SK-N-SH (cell line): ENCODE results near the gene SURF1. TPM values are rescaled to one million over a fixed set of nuclear protein-coding genes. Genes with fewer than 3 reads are reported as not detected.

Experiments
- CTCF ChIA-PET: fragments of 300-600, 350-600 bp; formaldehyde crosslinking; extraction: SDS; loops from one replicate; lab custom pipeline; 2021; lab: Yijun Ruan, JAX
- POLR2A ChIA-PET: fragments of 350-600 bp; sonication (Branson Sonifier 250); formaldehyde crosslinking; extraction: SDS; loops from one replicate; lab custom pipeline; 2020; ENCODE audit warnings: antibody characterized with exemption, inconsistent platforms; lab: Yijun Ruan, JAX
- DNase-seq: peaks from one replicate; pipeline ENCODE4 v3.0.0; 2012
- H2AFZ ChIP-seq: fragments of 200-600 bp; sonication (generic); 2 replicates; pipeline ENCODE4 v1.8.1; 2016; ENCODE audit warnings: antibody characterized with exemption, mild to moderate bottlenecking, low read depth
- H3F3A ChIP-seq: fragments of 200-600 bp; sonication (generic); replicated peaks from 2 replicates; pipeline ENCODE3; 2016; ENCODE audit warnings: antibody characterized with exemption, mild to moderate bottlenecking; ENCODE audit not compliant: insufficient read depth
- H3K27ac ChIP-seq, 2 experiments: fragments of 200-500 bp in 1 of 2; fragments of 200-600 bp in 1 of 2; sonication (Bioruptor generic) in 1 of 2; sonication (generic), shearing (Covaris generic) in 1 of 2; 2 replicates each; pipeline versions ENCODE4 v1.5.1 to v1.6.1; 2014 to 2016; ENCODE audit warnings: low read depth in 2 of 2, inconsistent platforms in 1 of 2, low read length in 1 of 2, mild to moderate bottlenecking in 1 of 2, mixed read lengths in 1 of 2
- H3K27me3 ChIP-seq: fragments of 200-600 bp; sonication (generic), shearing (Covaris generic); 2 replicates; pipeline ENCODE4 v1.6.1; 2016; ENCODE audit warnings: mixed run types; ENCODE audit not compliant: insufficient read depth
- H3K36me3 ChIP-seq, 2 experiments: fragments of 200-500 bp in 1 of 2; fragments of 200-600 bp in 1 of 2; sonication (Bioruptor generic) in 1 of 2; sonication (generic) in 1 of 2; replicated peaks in 1 of 2; 2 replicates each; pipeline versions ENCODE3 to v1.5.1; 2014 to 2016; ENCODE audit warnings: low read length in 1 of 2, mild to moderate bottlenecking in 1 of 2; ENCODE audit not compliant: insufficient read depth in 2 of 2, control insufficient read depth in 1 of 2
- H3K4me1 ChIP-seq, 2 experiments: fragments of 200-500 bp in 1 of 2; fragments of 200-600 bp in 1 of 2; sonication (Bioruptor generic) in 1 of 2; sonication (generic), shearing (Covaris generic) in 1 of 2; 2 replicates each; pipeline versions ENCODE4 v1.5.1 to v1.6.1; 2014 to 2016; ENCODE audit warnings: low read depth in 1 of 2, low read length in 1 of 2, mixed run types in 1 of 2; ENCODE audit not compliant: insufficient read depth in 2 of 2, control insufficient read depth in 1 of 2
- H3K4me2 ChIP-seq: fragments of 200-600 bp; sonication (generic), shearing (Covaris generic); 2 replicates; pipeline ENCODE4 v1.6.1; 2017; ENCODE audit warnings: mixed run types
- H3K4me3 ChIP-seq, 2 experiments: fragments of 200-500 bp in 1 of 2; fragments of 200-600 bp in 1 of 2; sonication (Bioruptor generic) in 1 of 2; sonication (generic), shearing (Covaris generic) in 1 of 2; 2 replicates each; pipeline versions ENCODE4 v1.5.1 to v1.8.1; 2014 to 2016; ENCODE audit warnings: low read depth in 2 of 2, inconsistent platforms in 1 of 2, low read length in 1 of 2, mild to moderate bottlenecking in 1 of 2, mixed read lengths in 1 of 2, moderate library complexity in 1 of 2
- H3K79me2 ChIP-seq: fragments of 200-600 bp; sonication (generic); 2 replicates; pipeline ENCODE4 v1.8.1; 2017; ENCODE audit warnings: mild to moderate bottlenecking; ENCODE audit not compliant: insufficient read depth
- H3K9ac ChIP-seq: fragments of 200-600 bp; sonication (generic); 2 replicates; pipeline ENCODE4 v1.6.1; 2017; ENCODE audit warnings: mixed run types
- H3K9me2 ChIP-seq: fragments of 200-600 bp; sonication (generic); 2 replicates; pipeline ENCODE4 v1.6.1; 2017; ENCODE audit warnings: mixed run types
- H3K9me3 ChIP-seq: fragments of 200-600 bp; sonication (generic); 2 replicates; pipeline ENCODE4 v1.6.1; 2017; ENCODE audit warnings: mixed run types, mild to moderate bottlenecking, moderate library complexity
- H4K20me1 ChIP-seq: fragments of 200-600 bp; sonication (generic); 2 replicates; pipeline ENCODE4 v1.6.1; 2017; ENCODE audit warnings: mild to moderate bottlenecking, mixed run types; ENCODE audit not compliant: insufficient read depth
- CHD2 ChIP-seq: fragments of 150-350 bp; IDR thresholded peaks from 2 replicates; pipeline ENCODE4 v1.6.1; 2018; ENCODE audit warnings: low read length; ENCODE audit not compliant: partially characterized antibody
- CTCF ChIP-seq: fragments of 200-600 bp; sonication (generic); IDR thresholded peaks from 2 replicates; pipeline ENCODE4 v1.6.1; 2017; ENCODE audit warnings: antibody characterized with exemption, mild to moderate bottlenecking, moderate library complexity
- FOSL2 ChIP-seq: IDR thresholded peaks from 2 replicates; pipeline ENCODE4 v1.4.0; 2012; ENCODE audit warnings: low read depth, mild to moderate bottlenecking, moderate library complexity, borderline replicate concordance
- FOXM1 ChIP-seq: IDR thresholded peaks from 2 replicates; pipeline ENCODE4 v1.4.0; 2012; ENCODE audit warnings: low read depth, mild to moderate bottlenecking
- JUND ChIP-seq: IDR thresholded peaks from 2 replicates; pipeline ENCODE4 v1.4.0; 2012
- MAX ChIP-seq: IDR thresholded peaks from 2 replicates; pipeline ENCODE4 v1.4.0; 2012; ENCODE audit warnings: low read depth
- MEF2A ChIP-seq: IDR thresholded peaks from 2 replicates; pipeline ENCODE4 v1.4.0; 2012; ENCODE audit warnings: low read depth, borderline replicate concordance
- MXI1 ChIP-seq: IDR thresholded peaks from 2 replicates; pipeline ENCODE4 v1.6.1; 2012; ENCODE audit warnings: mild to moderate bottlenecking, low read depth, low read length, improper control_type of control experiment
- POLR2AphosphoS5 ChIP-seq: IDR thresholded peaks from 2 replicates; pipeline ENCODE4 v1.6.1; 2012; ENCODE audit warnings: low read depth, low read length
- RCOR1 ChIP-seq: fragments of 150-350 bp; IDR thresholded peaks from 2 replicates; pipeline ENCODE4 v1.6.1; 2017; ENCODE audit warnings: antibody characterized with exemption, low read length
- REST ChIP-seq: IDR thresholded peaks from 2 replicates; pipeline ENCODE4 v1.6.1; 2012; ENCODE audit warnings: mild to moderate bottlenecking, low read depth, low read length, moderate library complexity
- SMC3 ChIP-seq: IDR thresholded peaks from 2 replicates; pipeline ENCODE4 v1.6.1; 2012; ENCODE audit warnings: low read depth, low read length, improper control_type of control experiment
- TEAD4 ChIP-seq: IDR thresholded peaks from 2 replicates; pipeline ENCODE4 v1.4.0; 2012; ENCODE audit warnings: mild to moderate bottlenecking, borderline replicate concordance; ENCODE audit not compliant: insufficient read depth
- YY1 ChIP-seq: IDR thresholded peaks from 2 replicates; pipeline ENCODE4 v1.4.0; 2012; ENCODE audit warnings: low read depth, mild to moderate bottlenecking
- ZBTB33 ChIP-seq: IDR thresholded peaks from 2 replicates; pipeline ENCODE4 v1.4.0; 2012; ENCODE audit warnings: low read depth, borderline replicate concordance
- WGBS: methylation state at CpG from one replicate; pipeline ENCODE4 v1.1.6; 2017; ENCODE audit warnings: low lambda C conversion rate; 5-methylcytosine and 5-hydroxymethylcytosine counted together
- polyA plus RNA-seq, 3 experiments: library from polyadenylated mRNA; depleted of rRNA; stranded (reverse); fragments of >200 nt; gene quantifications; 2 replicates each; pipeline ENCODE4 v1.2.3, GENCODE V29; 2012

The SURF1 gene
- polyA plus RNA-seq, 1 of the 3 experiments (the other 2 are of a cell fraction) = 103 TPM

GRCh38 chr9:133333011-133333410, 23.3 kb downstream of the SURF1 start:
- no peaks in the 10 kb centered on the region for H3K27me3 ChIP-seq
- no peak overlapping the region for H3K4me3 ChIP-seq
- peaks cover 38 to 46% of the 10 kb centered on the region in 2 experiments for H3K36me3 ChIP-seq
- H3F3A ChIP-seq = peaks cover 21% of the 10 kb centered on the region
- ChIA-PET CTCF (interaction anchor here (0.6 to 4.8 kb wide), 5 partner anchors 10 to 146 kb away, joined by 3 to 33 read pairs (median 4); partner anchors contain the start of genes MED22 and RPL7A), POLR2A (interaction anchor here (3.8 kb wide), 1 partner anchor 15 kb away, joined by 16 read pairs; the partner anchor contains the start of genes MED22 and RPL7A)
- H3K27ac ChIP-seq = no peak overlapping the region
- H3K4me1 ChIP-seq = peaks cover 8 to 15% of the 10 kb centered on the region in 2 experiments; a peak in 1 of 4 replicates
- H3K79me2 ChIP-seq = peaks cover 27% of the 10 kb centered on the region
- no peak overlapping the region for H2AFZ ChIP-seq
- H3K9me3 ChIP-seq = no peaks in the 10 kb centered on the region
- H3K9ac ChIP-seq = no peak overlapping the region
- no peaks in the 10 kb centered on the region for H3K9me2 ChIP-seq
- H4K20me1 ChIP-seq = 0 out of 2 replicates have a peak, but pooled peaks cover 13% of the 10 kb centered on the region
- no peak for DNase-seq
- no peak for TF ChIP-seq REST
- no peak for TF ChIP-seq TEAD4
- no peak overlapping the region for H3K4me2 ChIP-seq
- WGBS = 97% methylated on average over 11 of the region's 11 CpGs

- Histone ChIP-seq H2AFZ (no peak overlapping the region), H4K20me1 (0 out of 2 replicates have a peak, but pooled peaks cover 13% of the 10 kb centered on the region), H3K4me1 (peaks cover 8 to 15% of the 10 kb centered on the region in 2 experiments; a peak in 1 of 4 replicates), H3K9me3 (no peaks in the 10 kb centered on the region), H3K27ac (no peak overlapping the region), H3K4me3 (no peak overlapping the region), H3K9ac (no peak overlapping the region), H3K79me2 (peaks cover 27% of the 10 kb centered on the region), H3K4me2 (no peak overlapping the region), H3K27me3 (no peaks in the 10 kb centered on the region), H3K36me3 (peaks cover 38 to 46% of the 10 kb centered on the region in 2 experiments), H3F3A (peaks cover 20% of the 10 kb centered on the region), H3K9me2 (no peaks in the 10 kb centered on the region)
- WGBS = 85% methylated on average over 16 of the region's 20 CpGs
- no peak for DNase-seq
- ChIA-PET CTCF (interaction anchor here (0.6 to 4.8 kb wide), 5 partner anchors 11 to 146 kb away, joined by 3 to 33 read pairs (median 4); partner anchors contain the start of genes MED22 and RPL7A), POLR2A (interaction anchor here (3.8 kb wide), 1 partner anchor 15 kb away, joined by 16 read pairs; the partner anchor contains the start of genes MED22 and RPL7A)
- no peak for TF ChIP-seq CTCF
- no peak for TF ChIP-seq MEF2A
- TF ChIP-seq MAX = no peak
- TF ChIP-seq REST = no peak
- no peak for TF ChIP-seq CHD2
- no peak for TF ChIP-seq YY1
- TF ChIP-seq RCOR1 = no peak
- no peak for TF ChIP-seq FOXM1
- TF ChIP-seq ZBTB33 = no peak
- no peak for TF ChIP-seq TEAD4
- no peak for TF ChIP-seq JUND
- no peak for TF ChIP-seq POLR2AphosphoS5
- no peak for TF ChIP-seq FOSL2
- no peak for TF ChIP-seq MXI1
- no peak for TF ChIP-seq SMC3
These were observed 23.9 kb downstream of the SURF1 start for GRCh38 chr9:133332381-133332730.
